K562 (cell line): Measurements from ENCODE around the gene TRIM14. TPM values are rescaled to one million over a fixed set of nuclear protein-coding genes. Genes with fewer than 3 reads are reported as not detected.

Source experiments
- ATF1 ChIP-seq, 2 experiments: fragments of 450-650 bp in 1 of 2; IDR thresholded peaks; 2 replicates each; pipeline ENCODE4 v1.6.1; 2016; ENCODE audit warnings: missing compliant biosample characterization in 1 of 2, missing genetic modification characterization in 1 of 2
- CTCF ChIP-seq, 3 experiments: IDR thresholded peaks in 2 of 3; conservative IDR thresholded peaks in 1 of 3; 2 replicates each; pipeline ENCODE4 v1.5.1; 2011 to 2012; ENCODE audit warnings: low read length in 3 of 3, mild to moderate bottlenecking in 3 of 3, control low read depth in 2 of 3, improper control_type of control experiment in 1 of 3, inconsistent platforms in 1 of 3, low read depth in 1 of 3, mixed read lengths in 1 of 3, moderate library complexity in 1 of 3; ENCODE audit not compliant: insufficient read depth in 2 of 3
- ESRRA ChIP-seq: fragments of 450-650 bp; IDR thresholded peaks from 2 replicates; pipeline ENCODE4 v1.6.1; 2014; ENCODE audit warnings: low read depth, mild to moderate bottlenecking, moderate library complexity, borderline replicate concordance
- HES1 ChIP-seq: fragments of 450-650 bp; IDR thresholded peaks from 2 replicates; pipeline ENCODE4 v1.6.1; 2016; ENCODE audit warnings: low read depth, mild to moderate bottlenecking, moderate library complexity
- HNRNPLL ChIP-seq: fragments of 200-400 bp; formaldehyde crosslinking; IDR thresholded peaks from 2 replicates; pipeline ENCODE4 v1.6.1; 2017; ENCODE audit warnings: low read length, low read depth, mild to moderate bottlenecking; ENCODE audit not compliant: poor library complexity, severe bottlenecking
- MAZ ChIP-seq, 2 experiments: fragments of 450-650 bp in 1 of 2; sonication (generic) in 1 of 2; formaldehyde crosslinking; IDR thresholded peaks in 1 of 2; conservative IDR thresholded peaks in 1 of 2; 2 replicates each; pipeline versions ENCODE4 v1.4.0 to v1.5.0; 2020; ENCODE audit warnings: mild to moderate bottlenecking in 1 of 2, missing genetic modification reagents in 1 of 2
- NBN ChIP-seq: fragments of 450-650 bp; IDR thresholded peaks from 2 replicates; pipeline ENCODE4 v1.6.1; 2016; ENCODE audit warnings: low read depth, mild to moderate bottlenecking
- NFE2L1 ChIP-seq: fragments of 450-650 bp; IDR thresholded peaks from 2 replicates; pipeline ENCODE4 v1.6.1; 2016; ENCODE audit warnings: missing genetic modification characterization, low read depth, mild to moderate bottlenecking, missing compliant biosample characterization, moderate library complexity, borderline replicate concordance
- PTTG1 ChIP-seq: fragments of 450-650 bp; IDR thresholded peaks from 2 replicates; pipeline ENCODE4 v1.6.1; 2016; ENCODE audit warnings: low read depth, mild to moderate bottlenecking, missing genetic modification characterization, missing compliant biosample characterization
- RBM25 ChIP-seq: fragments of 200-400 bp; formaldehyde crosslinking; IDR thresholded peaks from 2 replicates; pipeline ENCODE4 v1.6.1; 2018; ENCODE audit warnings: low read length, low read depth, moderate library complexity; ENCODE audit not compliant: severe bottlenecking
- RCOR1 ChIP-seq, 2 experiments: IDR thresholded peaks; 2 replicates each; pipeline ENCODE4 v1.6.1; 2012; ENCODE audit warnings: low read depth in 2 of 2, low read length in 2 of 2, borderline replicate concordance in 1 of 2, improper control_type of control experiment in 1 of 2
- RNF219 ChIP-seq: fragments of 250-450 bp; sonication (Bioruptor Pico); IDR thresholded peaks from 2 replicates; pipeline ENCODE4 v1.5.0; 2022; ENCODE audit warnings: mild to moderate bottlenecking
- SAFB2 ChIP-seq: fragments of 200-400 bp; formaldehyde crosslinking; IDR thresholded peaks from 2 replicates; pipeline ENCODE4 v1.6.1; 2018; ENCODE audit warnings: borderline replicate concordance, low read length, low read depth, moderate library complexity; ENCODE audit not compliant: severe bottlenecking
- ZBTB7A ChIP-seq: IDR thresholded peaks from 2 replicates; pipeline ENCODE4 v1.6.1; 2011; ENCODE audit warnings: low read depth, mild to moderate bottlenecking, low read length, moderate library complexity, borderline replicate concordance; ENCODE audit not compliant: control insufficient read depth
- ZNF280A ChIP-seq: fragments of 450-650 bp; IDR thresholded peaks from 2 replicates; pipeline ENCODE4 v1.6.1; 2018; ENCODE audit warnings: mild to moderate bottlenecking, low read depth; ENCODE audit not compliant: partially characterized antibody
- ZNF444 ChIP-seq: fragments of 250-450 bp; sonication (Bioruptor Pico); IDR thresholded peaks from 2 replicates; pipeline ENCODE4 v1.4.0; 2020; ENCODE audit warnings: mild to moderate bottlenecking, moderate library complexity
- ZNF561 ChIP-seq: fragments of 450-650 bp; formaldehyde crosslinking; conservative IDR thresholded peaks from 2 replicates; pipeline ENCODE4 v1.4.0; 2020; ENCODE audit warnings: mild to moderate bottlenecking, moderate library complexity
- ZNF717 ChIP-seq: fragments of 250-450 bp; sonication (Bioruptor Pico); IDR thresholded peaks from 2 replicates; pipeline ENCODE4 v1.5.0; 2021
- ZNF77 ChIP-seq: fragments of 250-450 bp; sonication (Bioruptor Pico); IDR thresholded peaks from 2 replicates; pipeline ENCODE4 v1.5.0; 2020
- ZNF778 ChIP-seq: fragments of 450-650 bp; formaldehyde crosslinking; IDR thresholded peaks from 2 replicates; pipeline ENCODE4 v1.4.0; 2020; ENCODE audit warnings: mild to moderate bottlenecking, moderate library complexity
- polyA plus RNA-seq, 8 experiments: library from polyadenylated mRNA; depleted of rRNA in 4 of 8; stranded (reverse) in 5 of 8; unstranded in 3 of 8; fragments of >200 nt; fragmentation: Nextera tagmentation in 2 of 8; fragmentation: Illumina TruSeq in 1 of 8; extraction: Ambion mirVana in 2 of 8; extraction: Trizol in 1 of 8; gene quantifications; 2 replicates each; pipeline versions ENCODE4 v1.2.1 to v1.2.3, GENCODE V29; 2011 to 2014; ENCODE audit warnings: inconsistent platforms in 1 of 8, missing spikeins in 1 of 8
- total RNA-seq, 7 experiments: library from RNA; depleted of rRNA in 6 of 7; stranded (reverse); fragments of >200 nt in 6 of 7; fragmentation: Illumina TruSeq in 2 of 7; extraction: Trizol in 2 of 7; gene quantifications; 2 replicates each; pipeline versions ENCODE4 v1.2.1 to v1.2.3, GENCODE V29; 2011 to 2021; ENCODE audit warnings: low replicate concordance in 1 of 7

The TRIM14 gene
- total and polyA plus RNA-seq, 9 of the 15 experiments (the other 6 are each of a cell fraction or from before 2014, with no cell fraction given): 7.6 to 41.0 (median 17.9) TPM

- TF ChIP-seq ZNF280A: no peak
- TF ChIP-seq RNF219 (CRISPR knock-in tag): no peak
- no peak for TF ChIP-seq NFE2L1
- no peak for TF ChIP-seq HES1
- TF ChIP-seq ZNF444 (CRISPR knock-in tag): no peak
- peak; percentile 59; the same call in 1 of the 2 replicates for TF ChIP-seq ZBTB7A
- no peak for TF ChIP-seq HNRNPLL
- no peak for TF ChIP-seq ZNF77
- no peak for TF ChIP-seq ZNF561 (CRISPR knock-in tag)
- TF ChIP-seq SAFB2: no peak
- TF ChIP-seq NBN: no peak
- TF ChIP-seq RBM25: no peak
- no peak for TF ChIP-seq PTTG1 (tag)
- no peak for TF ChIP-seq ZNF778
- peak; percentile 11; the same call in 1 of the 2 replicates for TF ChIP-seq ESRRA
- TF ChIP-seq MAZ (CRISPR knock-in tag; conservative IDR thresholded peaks at IDR 0.05 in 1 of 2, IDR thresholded peaks at IDR 0.05 in 1 of 2): peak in 1 of 2 experiments; percentile 56; a peak in 1 of 4 replicates
- no peak for TF ChIP-seq ZNF717 (CRISPR knock-in tag)
- TF ChIP-seq CTCF (IDR thresholded peaks at IDR 0.05 in 2 of 3, conservative IDR thresholded peaks at IDR 0.05 in 1 of 3; ENCODE audit: insufficient read depth in 2 of 3, low read depth in 1 of 3, low read length in 3 of 3): peak; percentile 79 to 95 (median 81)
- TF ChIP-seq ATF1 (CRISPR knock-in tag; IDR thresholded peaks at IDR 0.05): no peak
- no peak for TF ChIP-seq ATF1 (tag; IDR thresholded peaks at IDR 0.05)
- peak in 1 of 2 experiments; percentile 55; a peak in 1 of 4 replicates for TF ChIP-seq RCOR1 (IDR thresholded peaks at IDR 0.05; ENCODE audit: borderline replicate concordance in 1 of 2, low read depth in 2 of 2, low read length in 2 of 2)
Measured at GRCh38 chr9:98034593-98035546, 84.2 kb downstream of the TRIM14 start (continued).
